Fibroblast of skin of right quadriceps (primary cell): ENCODE measurements around the gene SUSD1.
"Not testable (repeated sequence)": the region's sequence is repeated elsewhere in the genome, so short reads cannot be mapped to it uniquely, and the experiment has no call there.

Experiments used
- DNase-seq: peaks from one replicate; pipeline ENCODE4 v3.0.0-alpha.2; 2013

Gene SUSD1

GRCh38 chr9:112128399-112128798, 46.7 kb downstream of the SUSD1 start:
- DNase-seq, result not testable (repeated sequence)

GRCh38 chr9:112127281-112127680, 47.8 kb downstream of the SUSD1 start:
- DNase-seq, result no peak

- DNase-seq, result peak; percentile 5
Measured at GRCh38 chr9:112125951-112126388, 49.1 kb downstream of the SUSD1 start.

DNA sequence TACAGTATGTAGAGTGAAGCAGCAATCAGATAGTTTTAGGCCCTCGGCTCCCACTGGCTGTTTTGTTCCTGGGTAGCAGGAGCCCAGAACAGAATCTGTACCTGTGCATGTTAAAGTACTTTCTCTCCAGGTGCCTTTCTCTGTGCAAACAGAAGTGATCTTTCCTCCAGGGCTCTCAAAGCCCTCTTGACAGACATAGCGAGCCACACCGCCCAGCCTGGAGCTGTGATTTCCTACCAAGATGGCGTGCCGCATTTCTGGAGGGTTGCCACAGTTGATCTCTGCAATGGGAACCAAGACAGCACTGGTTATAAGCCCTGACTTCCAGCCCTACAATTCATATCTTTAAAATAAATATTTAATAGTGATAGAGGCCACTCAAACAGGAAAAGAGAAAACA, 50.9 kb downstream of the SUSD1 start:
- DNase-seq, result no peak

DNA sequence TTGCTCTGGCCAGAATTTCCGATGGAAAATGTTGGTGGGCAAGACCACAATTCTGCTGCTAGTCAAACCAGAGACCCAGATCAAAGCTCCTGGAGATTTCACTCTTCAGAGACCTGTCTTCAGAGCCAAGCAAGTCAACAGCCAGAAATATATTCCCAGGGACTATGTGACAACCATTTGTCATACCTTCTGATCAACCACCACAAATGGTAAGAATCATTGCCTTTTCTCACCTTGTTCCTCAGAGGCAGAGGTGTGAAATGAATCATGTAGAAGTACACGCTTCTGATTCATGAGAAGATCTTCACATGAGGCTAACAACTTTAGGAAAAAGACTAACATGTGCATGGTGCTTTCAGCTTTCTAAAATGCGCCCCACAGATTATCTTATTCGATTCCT, 53.5 kb downstream of the SUSD1 start:
- DNase-seq, result no peak

DNA sequence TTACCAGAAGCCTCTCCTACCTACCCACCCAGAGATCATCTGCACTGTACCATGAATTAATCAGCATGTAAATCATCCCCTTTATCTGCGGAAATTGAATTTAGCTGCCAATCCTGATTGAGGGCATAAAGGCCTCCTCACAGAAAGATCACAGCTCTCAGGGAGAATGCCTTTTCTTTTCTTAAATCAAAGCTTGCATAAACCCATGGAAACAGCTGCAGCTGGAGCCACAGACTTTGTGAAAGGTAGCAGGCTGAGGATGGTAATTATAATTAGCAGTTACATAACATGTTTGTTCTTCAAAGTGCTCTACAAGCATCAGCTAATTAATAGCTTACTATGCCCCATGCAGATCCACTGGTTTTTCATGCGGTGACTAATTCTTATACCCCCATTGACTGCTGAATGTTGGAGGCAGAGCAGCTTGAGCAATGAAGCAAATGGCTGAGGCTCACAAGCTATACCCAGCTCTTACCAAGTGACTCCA, 54.6 kb downstream of the SUSD1 start:
- no peak for DNase-seq

DNA sequence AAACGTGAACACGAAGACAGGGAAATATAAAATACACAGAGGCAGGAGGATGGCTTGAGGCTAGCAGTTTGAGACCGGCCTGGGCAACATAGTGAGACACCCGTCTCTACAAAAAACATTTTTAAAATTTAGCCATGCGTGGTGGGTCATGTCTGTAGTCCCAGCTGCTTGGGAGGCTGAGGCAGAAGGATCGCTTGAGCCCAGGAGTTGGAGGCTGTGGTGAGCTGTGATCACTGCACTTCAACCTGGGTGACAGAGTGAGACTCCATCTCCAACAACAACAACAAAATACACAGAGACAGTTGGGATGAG, 55.1 kb downstream of the SUSD1 start:
- no peak for DNase-seq

DNA sequence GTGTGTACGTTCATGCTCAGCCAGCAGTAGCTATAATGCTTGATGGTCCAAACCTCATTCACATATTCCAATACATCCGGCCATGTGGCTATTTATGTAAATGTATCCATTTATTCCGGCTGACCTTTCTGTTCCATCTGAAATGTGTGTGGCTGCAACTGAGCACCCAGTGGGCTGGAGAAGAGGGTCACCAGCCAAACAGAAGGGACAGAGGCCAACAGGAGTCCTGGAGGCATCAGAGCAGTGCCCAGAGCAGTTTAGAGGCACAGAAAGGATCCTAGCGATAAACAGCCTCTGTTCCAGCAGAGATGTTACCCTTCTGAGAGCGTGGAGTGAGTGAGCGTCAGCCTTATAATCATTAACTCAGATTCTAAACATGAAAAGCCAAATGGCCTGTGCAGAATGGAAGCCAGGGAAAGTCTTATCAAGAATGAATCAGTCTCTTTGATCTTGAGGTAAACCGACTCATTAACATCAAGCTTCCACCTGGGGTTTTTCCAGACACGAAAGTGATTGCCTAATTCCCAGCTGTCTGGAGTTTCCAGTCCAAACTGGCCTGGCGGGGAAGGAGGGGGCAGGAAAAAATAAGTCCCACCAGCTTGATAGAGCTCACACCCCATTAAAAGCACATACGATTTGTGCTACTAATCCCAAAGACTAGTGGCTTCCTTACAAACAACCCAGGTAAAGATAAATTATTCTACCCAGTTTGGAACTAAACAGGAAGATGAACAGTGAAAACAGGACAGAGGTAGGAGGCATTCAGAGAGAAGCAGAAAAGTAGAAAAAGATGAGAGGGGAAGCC, 55.7 kb downstream of the SUSD1 start:
- no peak for DNase-seq

- DNase-seq, result no peak
Measured at GRCh38 chr9:112118009-112118408, 57.1 kb downstream of the SUSD1 start.

DNA sequence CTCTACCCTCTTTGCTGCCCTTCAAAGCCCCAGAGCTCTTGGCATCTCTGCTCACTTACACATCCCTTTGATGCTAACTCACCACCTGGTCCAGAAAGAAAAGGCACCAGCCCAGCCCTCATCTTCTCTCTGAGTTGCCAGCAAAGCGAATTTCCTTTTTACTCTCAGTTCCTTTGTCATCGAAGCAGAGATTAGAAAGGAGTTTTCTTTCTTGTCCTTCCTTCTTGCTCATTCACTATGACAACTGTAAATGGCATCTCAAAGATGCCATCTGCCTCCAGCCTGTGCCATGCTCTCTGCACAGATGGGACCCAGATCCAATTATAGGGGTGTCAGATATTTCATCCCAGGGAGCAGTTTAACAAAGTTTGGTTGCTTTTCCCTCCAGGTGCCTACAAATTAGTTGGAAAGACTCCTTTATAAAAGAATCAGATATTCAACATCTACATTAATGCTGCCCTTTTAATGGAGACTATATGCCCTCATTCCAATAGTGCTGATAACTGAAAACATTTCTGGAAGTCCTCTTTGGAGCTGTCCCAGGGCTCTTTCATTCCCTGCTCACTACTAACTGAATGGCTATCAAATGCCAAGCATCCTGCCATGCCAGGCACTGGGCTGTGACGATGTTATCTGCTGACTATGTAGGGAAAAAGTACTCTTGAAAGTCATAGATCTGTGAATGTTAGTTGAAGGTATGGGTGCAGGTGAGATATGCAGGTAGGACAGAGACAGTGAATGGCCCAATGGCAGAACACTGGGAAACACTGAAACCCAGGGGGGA, 58.9 kb downstream of the SUSD1 start:
- DNase-seq, result no peak

DNA sequence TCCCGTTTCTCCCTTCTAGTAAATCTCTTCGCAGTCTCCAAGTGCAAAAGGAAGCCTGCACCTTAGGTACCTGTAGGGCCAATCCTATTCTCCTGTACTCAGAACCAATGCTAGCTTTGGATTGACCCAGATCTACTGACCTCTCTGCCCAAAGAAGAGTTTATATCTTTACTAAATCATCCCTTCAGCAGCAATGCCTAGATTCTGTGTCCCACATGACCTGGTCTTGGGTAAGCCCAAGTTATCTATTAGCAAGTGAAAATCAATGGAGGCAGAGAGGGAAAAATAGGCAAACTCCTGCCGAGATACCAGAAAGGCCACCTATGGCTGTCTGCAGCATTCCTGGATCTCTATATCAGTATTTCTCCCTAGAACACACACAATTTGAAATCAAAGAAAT, 60.0 kb downstream of the SUSD1 start:
- no peak for DNase-seq

DNA sequence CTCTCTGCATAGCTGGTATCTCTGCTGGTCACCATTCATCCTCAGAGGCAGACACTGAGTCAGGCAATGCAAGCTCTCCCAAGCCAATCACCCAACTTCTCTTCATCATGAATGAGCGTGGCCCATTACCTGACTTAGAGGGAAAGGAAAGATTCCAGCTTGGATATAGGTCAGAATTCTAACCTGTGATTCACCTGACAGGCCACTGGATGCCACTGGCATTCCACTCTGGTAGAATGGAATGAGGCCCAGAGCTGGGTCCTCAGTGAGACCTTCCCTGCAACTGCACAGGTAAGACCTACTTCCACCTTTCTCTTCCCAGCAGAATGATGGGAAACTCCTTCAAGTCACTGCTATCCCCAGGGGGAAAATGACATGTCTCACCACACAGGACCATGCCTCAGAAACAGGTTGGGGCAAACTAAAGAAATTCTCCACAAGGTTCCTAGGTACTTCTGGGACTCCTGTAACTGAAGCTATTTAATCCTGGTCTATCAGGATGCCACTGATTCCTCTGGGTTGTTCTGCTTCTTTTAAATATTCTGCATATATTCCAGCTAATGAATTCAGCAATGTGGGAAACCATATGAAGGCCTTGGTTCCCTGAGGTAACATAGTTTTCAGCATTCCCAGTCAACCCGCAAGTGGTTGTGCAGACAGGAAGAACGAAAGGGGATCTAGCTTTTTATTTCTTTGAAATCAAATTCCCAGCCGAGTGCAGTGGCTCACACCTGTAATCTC, 62.0 kb downstream of the SUSD1 start:
- no peak for DNase-seq

GRCh38 chr9:112112519-112112918, 62.6 kb downstream of the SUSD1 start:
- peak; percentile 90 for DNase-seq

- no peak for DNase-seq
Measured at GRCh38 chr9:112111461-112111860, 63.6 kb downstream of the SUSD1 start.

DNA sequence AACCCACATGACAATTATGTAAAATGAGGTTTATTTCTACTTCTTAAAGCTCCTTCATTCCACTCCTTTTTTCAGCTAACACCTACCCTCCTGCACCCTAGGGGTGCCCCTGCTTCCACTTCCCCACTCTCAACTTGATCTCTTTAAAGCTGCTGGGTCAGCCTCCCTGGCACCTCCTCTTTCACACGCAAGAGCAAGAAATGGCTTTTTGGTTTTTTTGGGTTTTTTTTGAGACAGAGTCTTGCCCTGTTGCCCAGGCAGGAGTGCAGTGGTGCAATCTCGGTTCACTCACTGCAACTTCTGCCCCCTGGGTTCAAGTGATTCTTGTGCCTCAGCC, 64.4 kb downstream of the SUSD1 start:
- DNase-seq, result no peak

- DNase-seq, result no peak
Measured at GRCh38 chr9:112110094-112110776, 64.9 kb downstream of the SUSD1 start.

DNA sequence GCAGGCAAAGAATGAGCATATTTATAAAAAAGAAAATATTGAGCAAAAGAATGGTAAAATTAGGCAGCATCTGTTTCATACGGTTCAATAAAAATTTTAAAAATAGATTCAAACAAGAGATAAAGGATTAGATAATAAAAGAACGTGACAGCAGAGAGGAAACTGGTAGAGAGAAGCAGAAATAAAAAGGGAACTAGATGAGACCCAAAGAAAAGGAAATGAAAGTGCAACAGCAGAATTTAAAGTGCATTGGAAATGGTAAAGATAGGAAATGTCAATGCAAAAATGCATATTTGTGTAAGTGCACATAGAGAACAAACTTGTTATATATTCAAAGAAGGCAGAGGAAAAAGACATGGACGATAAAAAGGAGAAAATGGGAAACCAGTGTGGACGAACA, 70.2 kb downstream of the SUSD1 start:
- DNase-seq, result no peak

DNA sequence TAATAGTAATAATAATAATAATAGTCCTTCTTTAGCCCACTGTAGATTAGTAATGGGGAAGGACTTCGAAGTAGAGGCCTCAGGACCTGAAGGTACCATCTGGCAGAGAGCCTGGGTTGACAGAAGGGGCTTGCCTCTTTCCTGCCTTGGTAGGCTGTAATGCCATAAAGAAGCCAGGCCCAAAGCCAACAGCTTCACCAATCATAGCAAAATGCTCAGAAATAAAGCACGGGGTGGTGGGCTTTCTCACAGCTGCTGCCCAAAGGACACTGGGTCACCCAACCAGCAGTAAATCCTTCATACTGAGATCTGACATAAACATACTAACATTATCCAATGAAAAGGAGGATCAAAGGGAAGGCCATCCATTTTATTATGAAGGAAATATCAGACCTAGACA, 70.7 kb downstream of the SUSD1 start:
- no peak for DNase-seq

GRCh38 chr9:112103405-112103804, 71.7 kb downstream of the SUSD1 start:
- DNase-seq, result no peak

DNA sequence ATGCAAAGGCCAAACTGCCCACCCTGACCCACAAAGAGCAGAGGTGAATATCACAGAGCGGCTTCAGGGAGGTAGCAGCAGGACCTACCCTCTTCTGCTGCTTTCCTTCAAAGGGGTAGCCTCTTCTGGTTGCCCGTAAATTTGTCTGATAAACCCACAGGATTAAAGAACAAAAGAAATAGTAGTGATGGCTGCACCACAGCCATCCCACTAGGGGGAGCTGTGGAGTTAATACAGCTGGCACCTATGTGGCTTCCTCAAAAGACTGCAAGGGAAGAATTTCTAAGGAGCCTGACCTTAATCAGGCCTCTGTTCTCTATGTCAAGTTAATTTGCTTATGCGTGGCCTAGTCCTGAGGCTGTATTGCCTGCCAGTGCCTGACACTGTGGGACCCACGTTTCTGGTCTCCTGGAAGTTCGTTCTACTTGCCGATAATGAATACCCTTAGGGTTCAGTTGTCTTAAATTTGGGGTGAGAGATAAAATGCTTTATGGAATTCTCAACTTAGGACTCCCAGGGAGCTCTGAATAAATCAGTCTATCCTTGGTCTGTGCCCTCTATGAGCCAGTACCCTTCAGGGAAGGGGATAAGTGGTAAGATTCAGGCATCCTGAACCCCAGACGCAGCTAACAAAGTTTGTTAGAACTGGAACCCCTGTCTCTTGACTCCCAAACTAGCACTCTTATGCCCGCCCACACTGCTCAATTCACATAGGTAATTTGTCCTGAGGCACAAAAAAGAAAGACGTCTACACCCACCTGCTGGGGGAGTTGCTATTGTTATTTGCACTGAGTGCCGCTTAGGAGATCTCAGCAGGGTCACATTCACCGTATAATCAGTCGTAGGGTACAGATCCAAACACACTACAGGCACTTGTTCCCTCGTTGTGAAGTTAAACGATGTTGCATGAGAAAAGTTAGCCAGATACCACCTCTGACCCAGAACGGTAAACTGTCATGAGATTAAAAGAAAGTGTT, 77.1 kb downstream of the SUSD1 start:
- DNase-seq, result peak; percentile 66

- no peak for DNase-seq
Measured at GRCh38 chr9:112094948-112095681, 80.0 kb downstream of the SUSD1 start.
